ENCODE data around the gene ZFYVE16.
"Not testable (repeated sequence)": the region's sequence is repeated elsewhere in the genome, so short reads cannot be mapped to it uniquely, and the experiment has no call there.

Gene ZFYVE16

DNA sequence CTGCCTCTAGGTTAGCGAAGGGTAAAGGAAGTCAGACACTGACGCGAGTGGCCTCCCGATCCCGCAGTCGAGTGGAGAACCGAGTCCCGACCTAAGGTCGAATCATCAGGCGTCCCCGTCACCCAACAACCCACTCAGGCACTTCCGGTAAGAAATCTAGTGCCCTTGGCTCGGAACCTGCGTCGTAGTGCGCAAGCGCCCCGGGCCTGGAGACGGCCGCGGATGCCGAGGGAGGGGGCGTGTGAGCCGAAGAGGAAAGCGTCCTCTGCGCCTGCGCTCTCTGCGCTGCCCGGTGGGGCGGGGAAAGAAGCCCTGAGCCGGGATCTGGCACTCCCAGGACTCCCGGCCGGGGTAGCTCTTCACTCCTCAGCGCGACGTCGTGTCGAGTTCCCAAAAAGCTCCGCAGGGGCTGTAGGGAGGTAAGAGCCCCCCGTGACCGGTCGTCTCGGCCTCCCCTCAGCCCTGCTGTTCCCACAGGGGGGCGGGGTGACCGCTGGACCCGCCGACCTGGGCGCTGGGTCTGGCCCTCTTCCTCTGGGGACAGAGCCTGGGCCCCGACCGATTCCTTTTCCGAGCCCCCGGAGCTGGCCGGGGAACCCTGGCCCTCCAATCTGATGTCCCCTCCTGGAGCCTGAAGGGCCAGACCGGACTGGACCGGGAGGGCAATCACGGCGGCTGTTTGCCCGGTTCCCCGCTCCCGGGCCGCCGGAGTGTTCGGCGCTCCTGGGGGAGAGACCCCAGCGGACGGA, at the start of gene ZFYVE16:
Gene ZFYVE16 (plus strand): TSS at position 330 of the 749 bp plus-strand sequence. CDS start 26,084 bp downstream, outside the sequence.
- DNase-seq (ENCODE audit: low spot score): peak; percentile 97

- DNase-seq (ENCODE audit: low spot score): no peak
Observed at GRCh38 chr5:80360914-80361444, 46.9 kb upstream of the ZFYVE16 start.

- no peak for DNase-seq (ENCODE audit: low spot score)
Observed at GRCh38 chr5:80364892-80365291, 43.0 kb upstream of the ZFYVE16 start.

GRCh38 chr5:80368661-80369480, 39.0 kb upstream of the ZFYVE16 start:
- DNase-seq (ENCODE audit: low spot score): no peak

DNA sequence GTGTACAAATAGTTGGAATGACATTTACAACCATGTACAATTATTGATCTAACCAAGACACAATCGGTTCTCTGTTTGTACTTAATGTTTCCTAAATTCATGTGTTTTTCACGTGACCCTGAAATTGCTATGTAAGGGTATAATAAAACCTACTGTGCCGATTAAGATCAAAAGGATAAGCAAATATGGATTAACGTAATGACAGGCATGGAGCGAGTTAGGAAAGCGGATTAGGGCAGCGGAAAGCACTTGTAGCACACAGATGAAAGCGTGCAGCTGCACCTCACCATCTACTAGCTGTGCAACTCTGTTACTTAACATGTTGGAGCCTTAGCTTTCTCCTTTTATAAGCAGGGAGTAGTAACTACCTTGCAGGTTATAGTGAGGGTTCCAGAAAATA, 38.3 kb upstream of the ZFYVE16 start:
- DNase-seq (ENCODE audit: low spot score): no peak

DNA sequence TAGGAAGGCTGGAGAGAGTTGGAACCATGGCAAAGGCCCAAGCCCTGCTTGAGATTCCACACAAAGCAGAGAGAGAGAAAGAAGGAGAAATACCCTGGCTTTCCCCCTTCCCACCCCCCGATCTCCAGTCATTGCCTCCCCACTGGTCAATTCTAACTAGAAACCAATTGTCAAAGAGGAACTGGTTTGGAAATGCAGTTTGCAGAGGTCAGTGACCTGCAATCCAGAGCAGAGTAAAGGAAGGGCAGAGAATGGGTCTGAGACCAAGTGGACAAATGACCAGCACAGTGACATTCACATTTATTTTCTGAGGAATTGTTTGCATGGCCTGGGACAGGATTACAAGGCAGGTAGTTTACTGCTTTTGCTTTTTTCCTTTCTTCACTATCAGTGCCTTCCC, 37.5 kb upstream of the ZFYVE16 start:
- DNase-seq (ENCODE audit: low spot score): no peak

DNA sequence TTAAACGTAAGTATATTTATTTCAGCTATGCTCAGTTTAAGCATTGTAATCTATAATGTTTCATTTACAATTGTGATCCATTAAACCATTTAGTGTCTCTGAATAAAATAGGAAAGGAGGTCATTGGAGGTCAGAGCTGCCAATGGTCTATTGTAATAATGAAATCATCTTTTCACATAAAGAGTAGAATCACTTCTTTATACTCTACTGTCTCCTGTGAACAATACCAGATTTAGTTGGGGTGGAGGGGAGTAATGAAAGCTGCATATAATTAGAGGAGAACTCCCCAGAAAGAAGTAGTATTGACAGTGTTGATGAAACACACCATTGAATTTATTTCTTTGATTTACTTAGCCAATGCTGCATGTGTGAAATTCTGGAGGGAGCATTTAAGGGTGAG, 35.1 kb upstream of the ZFYVE16 start:
- DNase-seq (ENCODE audit: low spot score): no peak

- no peak for DNase-seq (ENCODE audit: low spot score)
Observed at GRCh38 chr5:80374188-80374587, 33.7 kb upstream of the ZFYVE16 start.

- DNase-seq (ENCODE audit: low spot score): no peak
Observed at GRCh38 chr5:80376557-80376956, 31.3 kb upstream of the ZFYVE16 start.

- DNase-seq (ENCODE audit: low spot score): no peak
Observed at GRCh38 chr5:80382488-80382887, 25.4 kb upstream of the ZFYVE16 start.

- DNase-seq (ENCODE audit: low spot score): no peak
Observed at GRCh38 chr5:80387063-80387768, 20.6 kb upstream of the ZFYVE16 start.

DNA sequence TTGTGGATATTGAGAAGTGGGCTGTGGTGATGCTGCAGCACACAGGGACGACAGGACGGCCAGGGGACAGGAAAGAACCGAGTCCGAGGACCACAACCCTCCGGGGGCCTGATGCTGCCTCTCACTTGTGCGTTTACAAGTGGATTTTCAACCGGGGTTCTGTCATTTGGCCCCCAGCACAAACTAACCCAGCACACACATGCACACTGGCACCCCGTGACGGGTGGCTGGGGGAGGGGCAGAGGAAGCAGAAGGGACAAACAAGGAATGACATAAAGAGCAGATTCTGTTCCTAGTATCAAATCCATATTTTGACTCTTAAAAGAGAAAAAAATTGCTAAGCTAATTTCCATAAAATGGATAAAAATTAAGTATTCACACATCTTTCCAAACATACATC, 18.3 kb upstream of the ZFYVE16 start:
- no peak for DNase-seq (ENCODE audit: low spot score)

DNA sequence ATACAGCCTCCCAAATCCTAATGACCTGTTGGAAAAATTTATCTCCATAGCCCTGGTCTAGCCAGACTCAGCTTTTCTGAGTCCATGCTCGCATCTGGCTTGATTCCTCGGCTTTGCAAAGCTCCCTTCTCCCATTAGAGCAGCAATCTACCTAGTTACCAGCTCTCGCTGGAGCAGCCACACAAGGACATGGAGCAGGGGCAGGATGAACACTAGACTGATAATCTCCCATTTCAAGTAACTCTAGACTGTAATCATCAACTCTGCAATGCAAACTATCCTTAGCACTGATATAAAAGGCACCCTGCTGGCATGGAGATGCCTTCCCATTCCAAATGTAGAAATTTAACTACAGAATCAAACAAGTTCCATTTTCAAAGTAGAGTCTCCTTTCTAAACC, 17.5 kb upstream of the ZFYVE16 start:
- DNase-seq (ENCODE audit: low spot score): not testable (repeated sequence)

DNA sequence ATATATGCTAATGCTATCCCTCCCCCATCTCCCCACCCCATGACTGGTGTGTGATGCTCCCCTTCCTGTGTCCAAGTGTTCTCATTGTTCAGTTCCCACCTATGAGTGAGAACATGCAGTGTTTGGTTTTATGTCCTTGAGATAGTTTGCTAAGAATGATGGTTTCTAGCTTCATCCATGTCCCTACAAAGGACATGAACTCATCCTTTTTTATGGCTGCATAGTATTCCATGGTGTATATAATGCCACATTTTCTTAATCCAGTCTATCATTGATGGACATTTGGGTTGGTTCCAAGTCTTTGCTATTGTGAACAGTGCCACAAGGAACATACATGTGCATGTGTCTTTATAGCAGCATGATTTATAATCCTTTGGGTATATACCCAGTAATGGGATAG, 16.6 kb upstream of the ZFYVE16 start:
- not testable (repeated sequence) for DNase-seq (ENCODE audit: low spot score)

GRCh38 chr5:80399526-80400239, 8.2 kb upstream of the ZFYVE16 start:
- no peak for DNase-seq (ENCODE audit: low spot score)

GRCh38 chr5:80400368-80400767, 7.5 kb upstream of the ZFYVE16 start:
- DNase-seq (ENCODE audit: low spot score): not testable (repeated sequence)

DNA sequence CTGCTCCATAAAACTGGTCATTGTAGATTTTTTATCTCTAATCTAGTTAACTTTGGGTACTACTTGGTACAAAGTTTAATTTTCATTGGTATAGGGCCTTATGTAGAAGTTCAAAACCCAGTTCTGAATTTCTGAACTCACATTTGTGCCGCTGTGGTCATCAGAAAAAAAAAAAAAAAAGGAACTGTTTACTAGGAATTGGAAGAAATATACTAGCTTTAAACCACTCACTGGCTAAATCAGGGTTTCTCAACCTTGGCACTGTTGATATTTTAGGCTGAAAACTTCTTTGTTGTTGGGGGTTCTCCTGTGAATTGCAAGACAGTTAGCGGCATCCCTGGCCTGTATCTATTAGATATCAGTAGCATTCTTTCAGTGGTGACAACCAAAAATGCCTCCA, 4.1 kb upstream of the ZFYVE16 start:
- DNase-seq (ENCODE audit: low spot score): no peak

DNA sequence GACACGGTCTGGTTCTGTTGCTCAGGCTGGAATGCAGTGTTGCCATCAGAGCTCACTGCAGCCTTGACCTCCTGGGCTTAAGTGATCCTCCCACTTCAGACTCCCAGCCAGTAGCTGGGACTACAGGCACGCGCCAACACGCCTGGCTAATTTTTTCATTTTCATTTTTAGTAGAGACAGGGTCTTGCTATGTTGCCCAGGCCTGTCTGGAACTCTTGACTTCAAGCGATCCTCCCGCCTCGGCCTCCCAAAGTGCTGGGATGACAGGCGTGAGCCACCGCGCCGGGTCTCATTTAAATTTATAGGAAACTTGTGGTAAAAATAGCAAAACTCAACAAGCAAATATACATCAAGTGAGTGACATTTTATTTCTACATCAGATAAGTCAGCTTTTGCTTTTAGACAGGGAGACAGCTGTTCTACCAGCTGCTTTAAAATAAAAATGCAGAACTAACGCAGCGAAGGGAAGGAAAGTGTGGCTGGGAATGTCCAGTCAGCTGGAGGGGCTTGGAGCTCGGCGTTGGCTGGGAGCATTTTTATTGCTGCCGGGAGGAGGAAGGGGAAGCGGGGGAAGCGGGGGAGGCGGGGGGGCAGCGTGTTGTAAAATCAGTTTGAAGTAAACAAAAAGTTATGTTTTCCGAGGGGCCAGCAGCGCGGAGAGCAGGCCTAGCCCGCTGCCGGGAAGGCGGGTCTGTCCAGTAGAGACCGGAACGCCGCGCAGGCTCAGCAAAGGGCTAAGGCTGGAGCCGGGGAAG, 707 bp upstream of the ZFYVE16 start:
- no peak for DNase-seq (ENCODE audit: low spot score)

- DNase-seq (ENCODE audit: low spot score): peak; percentile 76
Observed at GRCh38 chr5:80408484-80409366, 861 bp downstream of the ZFYVE16 start.

- no peak for DNase-seq (ENCODE audit: low spot score)
Observed at GRCh38 chr5:80409367-80409966, 1.6 kb downstream of the ZFYVE16 start.
